KMS-11 (cell line): ENCODE data around the gene MYO16.

Source experiments
- H2AFZ ChIP-seq: fragments of 200-600 bp; sonication (generic); 2 replicates; pipeline ENCODE4 v1.6.1; 2016; ENCODE audit warnings: antibody characterized with exemption, mixed run types, low read depth
- H3K27ac ChIP-seq: fragments of 200-600 bp; sonication (generic); 2 replicates; pipeline ENCODE4 v1.6.1; 2016; ENCODE audit warnings: mild to moderate bottlenecking, mixed run types
- H3K27me3 ChIP-seq: fragments of 200-600 bp; sonication (generic); 2 replicates; pipeline ENCODE4 v1.6.1; 2017; ENCODE audit warnings: mild to moderate bottlenecking, low read depth, mixed run types, moderate library complexity; ENCODE audit not compliant: insufficient read depth
- H3K36me3 ChIP-seq: fragments of 200-600 bp; sonication (generic); 2 replicates; pipeline ENCODE4 v1.6.1; 2017; ENCODE audit warnings: mild to moderate bottlenecking, mixed run types; ENCODE audit not compliant: insufficient read depth
- H3K4me1 ChIP-seq: fragments of 200-600 bp; sonication (generic); 2 replicates; pipeline ENCODE4 v1.6.1; 2016; ENCODE audit warnings: mild to moderate bottlenecking, low read depth, mixed run types; ENCODE audit not compliant: poor library complexity, severe bottlenecking
- H3K4me2 ChIP-seq: fragments of 200-600 bp; sonication (generic); 2 replicates; pipeline ENCODE4 v1.7.0; 2016; ENCODE audit warnings: mild to moderate bottlenecking, mixed run types
- H3K4me3 ChIP-seq: fragments of 200-600 bp; sonication (generic); IDR thresholded peaks from 2 replicates; pipeline ENCODE4 v1.6.1; 2017; ENCODE audit warnings: low read depth, low read length, mixed read lengths; ENCODE audit not compliant: insufficient read depth
- H3K79me2 ChIP-seq: fragments of 200-600 bp; sonication (generic); 2 replicates; pipeline ENCODE4 v1.6.1; 2016; ENCODE audit warnings: low read depth, mixed run types; ENCODE audit not compliant: insufficient read depth
- H3K9ac ChIP-seq: fragments of 200-600 bp; sonication (generic); 2 replicates; pipeline ENCODE4 v1.6.1; 2016; ENCODE audit warnings: mild to moderate bottlenecking, mixed run types
- H4K20me1 ChIP-seq: fragments of 200-600 bp; sonication (generic); 2 replicates; pipeline ENCODE4 v1.6.1; 2016; ENCODE audit warnings: mild to moderate bottlenecking, mixed run types; ENCODE audit not compliant: insufficient read depth
- TF ChIP-seq, protein P1 (sequence below): fragments of 200-600 bp; sonication (generic); conservative IDR thresholded peaks from 2 replicates; pipeline ENCODE4 v1.6.1; 2017; ENCODE audit warnings: low read depth, mild to moderate bottlenecking, antibody characterized with exemption, low read length, moderate library complexity, mixed read lengths

The MYO16 gene

DNA sequence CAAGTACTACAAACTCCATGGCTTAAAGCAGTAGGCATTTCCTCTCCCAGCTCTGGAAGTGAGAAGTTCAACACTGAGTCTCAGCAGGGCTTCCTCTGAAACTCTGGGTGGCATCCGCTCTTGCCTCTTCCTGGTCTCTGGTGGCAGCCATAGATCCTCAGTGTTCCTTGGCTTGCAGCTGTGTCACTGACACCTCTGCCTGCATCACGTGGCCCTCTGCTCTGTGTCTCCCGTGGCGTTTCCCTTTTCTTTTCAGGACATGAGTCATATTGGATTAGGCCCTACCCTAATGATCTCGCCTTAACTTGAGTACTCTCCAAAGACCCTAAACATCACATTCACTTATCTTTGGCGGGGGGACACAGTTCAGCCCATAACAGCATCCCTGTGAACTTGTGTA lies 466.7 kb downstream of the MYO16 start:
- TF ChIP-seq, protein P1, sequence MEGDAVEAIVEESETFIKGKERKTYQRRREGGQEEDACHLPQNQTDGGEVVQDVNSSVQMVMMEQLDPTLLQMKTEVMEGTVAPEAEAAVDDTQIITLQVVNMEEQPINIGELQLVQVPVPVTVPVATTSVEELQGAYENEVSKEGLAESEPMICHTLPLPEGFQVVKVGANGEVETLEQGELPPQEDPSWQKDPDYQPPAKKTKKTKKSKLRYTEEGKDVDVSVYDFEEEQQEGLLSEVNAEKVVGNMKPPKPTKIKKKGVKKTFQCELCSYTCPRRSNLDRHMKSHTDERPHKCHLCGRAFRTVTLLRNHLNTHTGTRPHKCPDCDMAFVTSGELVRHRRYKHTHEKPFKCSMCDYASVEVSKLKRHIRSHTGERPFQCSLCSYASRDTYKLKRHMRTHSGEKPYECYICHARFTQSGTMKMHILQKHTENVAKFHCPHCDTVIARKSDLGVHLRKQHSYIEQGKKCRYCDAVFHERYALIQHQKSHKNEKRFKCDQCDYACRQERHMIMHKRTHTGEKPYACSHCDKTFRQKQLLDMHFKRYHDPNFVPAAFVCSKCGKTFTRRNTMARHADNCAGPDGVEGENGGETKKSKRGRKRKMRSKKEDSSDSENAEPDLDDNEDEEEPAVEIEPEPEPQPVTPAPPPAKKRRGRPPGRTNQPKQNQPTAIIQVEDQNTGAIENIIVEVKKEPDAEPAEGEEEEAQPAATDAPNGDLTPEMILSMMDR: no peak
- H3K79me2 ChIP-seq: no peaks in the 10 kb centered on the region

DNA sequence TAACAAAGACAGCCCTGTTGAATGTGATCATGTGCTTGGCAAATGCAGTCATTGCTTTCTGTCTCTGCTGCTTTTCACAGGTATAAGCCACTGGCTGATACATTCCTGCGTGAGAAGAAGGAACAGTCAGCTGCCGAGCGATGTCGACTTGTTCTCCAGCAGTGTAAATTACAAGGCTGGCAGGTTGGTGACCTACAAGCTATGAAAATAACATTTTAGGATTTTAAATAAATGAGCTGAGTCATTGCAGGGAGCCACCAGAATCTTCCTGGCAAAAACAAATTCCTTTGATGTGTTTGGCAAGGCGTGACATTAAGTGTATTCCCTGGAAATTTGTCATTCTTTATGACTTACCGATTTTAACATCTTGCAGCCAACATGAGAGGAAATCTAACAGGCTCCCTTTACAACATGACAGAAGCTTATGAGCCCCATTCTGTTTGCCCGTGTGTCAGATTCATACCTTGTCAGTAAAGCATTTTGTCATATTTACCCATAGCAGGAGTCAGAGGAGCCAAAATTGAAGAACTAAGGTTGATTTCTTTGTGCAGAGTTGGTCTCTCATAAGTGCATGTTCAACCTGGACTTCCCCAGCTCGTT lies 471.4 kb downstream of the MYO16 start:
- Histone ChIP-seq H3K9ac (no peak overlapping the region), H3K4me1 (no peaks in the 10 kb centered on the region), H3K79me2 (no peaks in the 10 kb centered on the region), H3K27me3 (no peaks in the 10 kb centered on the region), H3K4me2 (no peak overlapping the region), H3K4me3 (no peak overlapping the region), H3K27ac (no peak overlapping the region), H4K20me1 (no peaks in the 10 kb centered on the region), H3K36me3 (no peaks in the 10 kb centered on the region), H2AFZ (no peak overlapping the region)
- TF ChIP-seq, protein P1: no peak

More for the DNA sequence above, 466.7 kb downstream of the MYO16 start:
- no peak overlapping the region for H2AFZ ChIP-seq
- H3K4me1 ChIP-seq: no peaks in the 10 kb centered on the region
- H3K9ac ChIP-seq: no peak overlapping the region
- H3K4me2 ChIP-seq: no peak overlapping the region
- no peak overlapping the region for H3K27ac ChIP-seq
- no peaks in the 10 kb centered on the region for H4K20me1 ChIP-seq
- no peaks in the 10 kb centered on the region for H3K27me3 ChIP-seq
- H3K4me3 ChIP-seq: no peak overlapping the region
- H3K36me3 ChIP-seq: no peaks in the 10 kb centered on the region

DNA sequence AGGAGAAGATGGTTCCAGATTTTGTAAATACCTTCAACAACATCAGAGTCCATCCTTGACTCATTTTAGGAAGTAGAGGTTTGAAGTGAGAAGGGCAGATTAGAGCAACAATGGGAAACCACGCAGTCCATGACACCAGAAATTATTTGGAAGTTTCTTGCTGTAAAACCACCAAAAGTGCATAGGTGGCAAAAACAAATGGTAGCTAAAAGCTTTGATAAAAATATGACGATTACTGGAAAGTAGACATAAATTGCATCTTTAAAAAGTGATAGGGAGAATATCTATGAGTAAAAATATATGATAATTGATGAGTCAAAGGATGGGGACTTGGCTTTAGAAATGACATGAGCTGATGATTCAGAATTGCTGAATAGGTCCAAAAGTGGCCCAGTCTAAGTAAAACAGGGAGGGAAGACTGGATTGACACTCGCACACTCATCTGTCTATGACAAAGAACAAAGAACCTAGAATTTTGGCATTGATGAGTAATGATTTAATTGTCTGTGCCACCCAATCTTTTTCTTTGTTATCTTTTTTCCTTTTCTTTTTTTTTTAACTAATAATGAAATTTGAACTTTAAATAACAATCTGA lies 472.2 kb downstream of the MYO16 start:
- TF ChIP-seq, protein P1: no peak
- Histone ChIP-seq H2AFZ (no peak overlapping the region), H3K9ac (no peak overlapping the region), H3K36me3 (no peaks in the 10 kb centered on the region), H4K20me1 (no peaks in the 10 kb centered on the region), H3K79me2 (no peaks in the 10 kb centered on the region), H3K27ac (no peak overlapping the region), H3K4me2 (no peak overlapping the region), H3K27me3 (no peaks in the 10 kb centered on the region), H3K4me1 (no peaks in the 10 kb centered on the region), H3K4me3 (no peak overlapping the region)

DNA sequence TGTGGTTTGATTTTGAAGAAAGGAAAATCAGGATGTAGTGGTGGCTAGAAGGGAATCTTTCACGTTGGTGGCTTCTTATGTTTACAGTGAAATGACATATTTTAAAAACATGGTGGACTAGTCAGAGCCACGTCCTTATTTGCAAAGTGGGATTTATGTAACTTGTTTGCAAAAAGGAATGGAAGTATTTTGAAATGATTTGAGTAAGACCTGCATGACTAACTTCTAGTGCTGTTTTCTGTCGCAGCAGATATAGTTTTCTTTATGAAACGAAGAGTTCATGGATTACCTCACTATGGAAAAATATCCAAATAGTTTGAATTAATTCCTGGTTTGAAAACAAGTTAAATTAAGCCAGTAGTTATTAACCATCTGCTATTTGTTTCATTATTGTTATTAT lies 476.5 kb downstream of the MYO16 start:
- Histone ChIP-seq H3K36me3 (no peaks in the 10 kb centered on the region), H3K4me1 (no peaks in the 10 kb centered on the region), H3K27ac (no peak overlapping the region), H3K4me3 (no peak overlapping the region), H3K79me2 (no peaks in the 10 kb centered on the region), H4K20me1 (no peaks in the 10 kb centered on the region), H2AFZ (no peak overlapping the region), H3K4me2 (no peak overlapping the region), H3K9ac (no peak overlapping the region), H3K27me3 (no peaks in the 10 kb centered on the region)
- TF ChIP-seq, protein P1: no peak
